ENCODE results near the gene PPL.

DNA sequence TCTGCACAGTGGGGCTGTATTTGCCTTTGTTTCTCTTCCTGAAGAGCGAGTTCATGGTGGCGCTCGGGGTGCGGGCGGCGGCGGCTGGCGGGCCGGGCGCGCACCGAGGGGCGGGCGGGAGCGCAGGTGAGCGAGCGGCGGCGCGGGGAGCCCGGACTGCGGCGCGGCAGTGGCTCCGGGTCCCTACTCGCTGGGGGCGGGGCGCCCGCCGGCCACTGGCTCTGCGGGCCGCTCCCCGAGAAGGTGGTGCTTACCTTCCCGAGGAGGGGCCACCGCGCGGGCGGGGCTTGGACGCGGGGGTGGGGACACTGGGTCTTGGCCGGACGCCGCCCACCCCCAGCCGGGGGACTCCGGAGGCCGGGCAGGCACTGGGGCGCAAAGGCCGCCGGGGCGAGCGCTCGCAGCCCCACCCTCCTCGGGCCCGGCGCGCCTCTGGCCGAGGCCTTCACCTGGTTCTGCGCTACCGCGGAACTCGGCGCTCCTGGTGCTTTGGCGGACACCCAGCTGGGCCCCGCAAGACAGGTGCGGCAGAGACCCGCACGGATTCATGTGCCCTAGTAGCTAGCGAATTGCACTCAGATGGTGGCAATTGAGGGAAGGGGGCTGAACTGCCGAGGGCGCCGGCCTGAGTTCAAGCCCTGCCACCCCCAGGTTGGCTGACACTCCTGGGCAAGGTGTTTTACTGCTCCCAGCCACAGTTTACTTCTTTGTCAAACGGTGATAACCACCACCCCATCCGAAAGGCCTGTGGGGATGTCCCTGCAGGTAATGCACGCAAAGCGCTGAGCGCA lies at the start of gene PPL:
- TF ChIP-seq EZH2 (IDR thresholded peaks at IDR 0.05), result no peak
- TF ChIP-seq, protein P1, sequence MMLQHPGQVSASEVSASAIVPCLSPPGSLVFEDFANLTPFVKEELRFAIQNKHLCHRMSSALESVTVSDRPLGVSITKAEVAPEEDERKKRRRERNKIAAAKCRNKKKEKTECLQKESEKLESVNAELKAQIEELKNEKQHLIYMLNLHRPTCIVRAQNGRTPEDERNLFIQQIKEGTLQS (IDR thresholded peaks at IDR 0.05), result no peak
- no peak for TF ChIP-seq ZNF274 (IDR thresholded peaks at IDR 0.05; ENCODE audit: low read depth, low read length)
- peak; percentile 76 for TF ChIP-seq POLR2AphosphoS5 (IDR thresholded peaks at IDR 0.05; ENCODE audit: low read depth, low read length)
- peak; percentile 45 for TF ChIP-seq POLR2A (IDR thresholded peaks at IDR 0.05; ENCODE audit: borderline replicate concordance, extremely low read depth, insufficient read depth, insufficient read length)
- TF ChIP-seq, protein P2, sequence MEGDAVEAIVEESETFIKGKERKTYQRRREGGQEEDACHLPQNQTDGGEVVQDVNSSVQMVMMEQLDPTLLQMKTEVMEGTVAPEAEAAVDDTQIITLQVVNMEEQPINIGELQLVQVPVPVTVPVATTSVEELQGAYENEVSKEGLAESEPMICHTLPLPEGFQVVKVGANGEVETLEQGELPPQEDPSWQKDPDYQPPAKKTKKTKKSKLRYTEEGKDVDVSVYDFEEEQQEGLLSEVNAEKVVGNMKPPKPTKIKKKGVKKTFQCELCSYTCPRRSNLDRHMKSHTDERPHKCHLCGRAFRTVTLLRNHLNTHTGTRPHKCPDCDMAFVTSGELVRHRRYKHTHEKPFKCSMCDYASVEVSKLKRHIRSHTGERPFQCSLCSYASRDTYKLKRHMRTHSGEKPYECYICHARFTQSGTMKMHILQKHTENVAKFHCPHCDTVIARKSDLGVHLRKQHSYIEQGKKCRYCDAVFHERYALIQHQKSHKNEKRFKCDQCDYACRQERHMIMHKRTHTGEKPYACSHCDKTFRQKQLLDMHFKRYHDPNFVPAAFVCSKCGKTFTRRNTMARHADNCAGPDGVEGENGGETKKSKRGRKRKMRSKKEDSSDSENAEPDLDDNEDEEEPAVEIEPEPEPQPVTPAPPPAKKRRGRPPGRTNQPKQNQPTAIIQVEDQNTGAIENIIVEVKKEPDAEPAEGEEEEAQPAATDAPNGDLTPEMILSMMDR (IDR thresholded peaks at IDR 0.05 in 2 of 3, conservative IDR thresholded peaks at IDR 0.05 in 1 of 3; ENCODE audit: borderline replicate concordance in 1 of 3, insufficient read depth in 1 of 3, low read depth in 2 of 3, low read length in 2 of 3), result no peak
- TF ChIP-seq EZH2phosphoT487 (IDR thresholded peaks at IDR 0.05; ENCODE audit: borderline replicate concordance), result no peak
- TF ChIP-seq, protein P3, sequence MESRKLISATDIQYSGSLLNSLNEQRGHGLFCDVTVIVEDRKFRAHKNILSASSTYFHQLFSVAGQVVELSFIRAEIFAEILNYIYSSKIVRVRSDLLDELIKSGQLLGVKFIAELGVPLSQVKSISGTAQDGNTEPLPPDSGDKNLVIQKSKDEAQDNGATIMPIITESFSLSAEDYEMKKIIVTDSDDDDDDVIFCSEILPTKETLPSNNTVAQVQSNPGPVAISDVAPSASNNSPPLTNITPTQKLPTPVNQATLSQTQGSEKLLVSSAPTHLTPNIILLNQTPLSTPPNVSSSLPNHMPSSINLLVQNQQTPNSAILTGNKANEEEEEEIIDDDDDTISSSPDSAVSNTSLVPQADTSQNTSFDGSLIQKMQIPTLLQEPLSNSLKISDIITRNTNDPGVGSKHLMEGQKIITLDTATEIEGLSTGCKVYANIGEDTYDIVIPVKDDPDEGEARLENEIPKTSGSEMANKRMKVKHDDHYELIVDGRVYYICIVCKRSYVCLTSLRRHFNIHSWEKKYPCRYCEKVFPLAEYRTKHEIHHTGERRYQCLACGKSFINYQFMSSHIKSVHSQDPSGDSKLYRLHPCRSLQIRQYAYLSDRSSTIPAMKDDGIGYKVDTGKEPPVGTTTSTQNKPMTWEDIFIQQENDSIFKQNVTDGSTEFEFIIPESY (IDR thresholded peaks at IDR 0.05; ENCODE audit: extremely low read depth, insufficient replicate concordance, low read length), result peak; percentile 6
- TF ChIP-seq, protein P4, sequence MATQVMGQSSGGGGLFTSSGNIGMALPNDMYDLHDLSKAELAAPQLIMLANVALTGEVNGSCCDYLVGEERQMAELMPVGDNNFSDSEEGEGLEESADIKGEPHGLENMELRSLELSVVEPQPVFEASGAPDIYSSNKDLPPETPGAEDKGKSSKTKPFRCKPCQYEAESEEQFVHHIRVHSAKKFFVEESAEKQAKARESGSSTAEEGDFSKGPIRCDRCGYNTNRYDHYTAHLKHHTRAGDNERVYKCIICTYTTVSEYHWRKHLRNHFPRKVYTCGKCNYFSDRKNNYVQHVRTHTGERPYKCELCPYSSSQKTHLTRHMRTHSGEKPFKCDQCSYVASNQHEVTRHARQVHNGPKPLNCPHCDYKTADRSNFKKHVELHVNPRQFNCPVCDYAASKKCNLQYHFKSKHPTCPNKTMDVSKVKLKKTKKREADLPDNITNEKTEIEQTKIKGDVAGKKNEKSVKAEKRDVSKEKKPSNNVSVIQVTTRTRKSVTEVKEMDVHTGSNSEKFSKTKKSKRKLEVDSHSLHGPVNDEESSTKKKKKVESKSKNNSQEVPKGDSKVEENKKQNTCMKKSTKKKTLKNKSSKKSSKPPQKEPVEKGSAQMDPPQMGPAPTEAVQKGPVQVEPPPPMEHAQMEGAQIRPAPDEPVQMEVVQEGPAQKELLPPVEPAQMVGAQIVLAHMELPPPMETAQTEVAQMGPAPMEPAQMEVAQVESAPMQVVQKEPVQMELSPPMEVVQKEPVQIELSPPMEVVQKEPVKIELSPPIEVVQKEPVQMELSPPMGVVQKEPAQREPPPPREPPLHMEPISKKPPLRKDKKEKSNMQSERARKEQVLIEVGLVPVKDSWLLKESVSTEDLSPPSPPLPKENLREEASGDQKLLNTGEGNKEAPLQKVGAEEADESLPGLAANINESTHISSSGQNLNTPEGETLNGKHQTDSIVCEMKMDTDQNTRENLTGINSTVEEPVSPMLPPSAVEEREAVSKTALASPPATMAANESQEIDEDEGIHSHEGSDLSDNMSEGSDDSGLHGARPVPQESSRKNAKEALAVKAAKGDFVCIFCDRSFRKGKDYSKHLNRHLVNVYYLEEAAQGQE (IDR thresholded peaks at IDR 0.05; ENCODE audit: low read depth), result no peak
- TF ChIP-seq RAD21 (IDR thresholded peaks at IDR 0.05; ENCODE audit: low read depth), result no peak
- TF ChIP-seq, protein P5, sequence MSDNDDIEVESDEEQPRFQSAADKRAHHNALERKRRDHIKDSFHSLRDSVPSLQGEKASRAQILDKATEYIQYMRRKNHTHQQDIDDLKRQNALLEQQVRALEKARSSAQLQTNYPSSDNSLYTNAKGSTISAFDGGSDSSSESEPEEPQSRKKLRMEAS (IDR thresholded peaks at IDR 0.05), result no peak
- no peak for TF ChIP-seq SIN3A (IDR thresholded peaks at IDR 0.05; ENCODE audit: low read depth)
